Stimulated activated CD8-positive, alpha-beta memory T cell treated with anti-CD3 and anti-CD28 coated beads, Interleukin-12 subunit alpha, Interleukin-12 subunit beta, amount 100 ng/mL, for 1 hour (primary cell): ENCODE data around the gene MLPH.
"Not testable (repeated sequence)": the region's sequence is repeated elsewhere in the genome, so short reads cannot be mapped to it uniquely, and the experiment has no call there.

Experiments used
- DNase-seq: peaks from one replicate; pipeline ENCODE4 v3.0.0-alpha.2; 2020; ENCODE audit warnings: low read depth

MLPH gene

GRCh38 chr2:237585590-237586221, 98.7 kb downstream of the MLPH start:
- DNase-seq, result no peak

- DNase-seq, result no peak
Observed at GRCh38 chr2:237588044-237588696, 101.1 kb downstream of the MLPH start.

GRCh38 chr2:237590272-237591140, 103.5 kb downstream of the MLPH start, which contains the start of gene RAB17:
TSS of gene RAB17 (minus strand) at chr2:237590734. CDS start at chr2:237586154, 4,580 bp downstream.
- DNase-seq, result no peak

- DNase-seq, result no peak
Observed at GRCh38 chr2:237591141-237591881, 104.3 kb downstream of the MLPH start.

- no peak for DNase-seq
Observed at GRCh38 chr2:237592425-237592980, 105.5 kb downstream of the MLPH start.

GRCh38 chr2:237593036-237593435, 106.0 kb downstream of the MLPH start:
- DNase-seq, result no peak

GRCh38 chr2:237593596-237594320, 106.7 kb downstream of the MLPH start:
- DNase-seq, result no peak

- DNase-seq, result no peak
Observed at GRCh38 chr2:237594514-237594871, 107.4 kb downstream of the MLPH start.

GRCh38 chr2:237595829-237596519, 108.9 kb downstream of the MLPH start:
- DNase-seq, result not testable (repeated sequence)

GRCh38 chr2:237596520-237597195, 109.6 kb downstream of the MLPH start:
- no peak for DNase-seq

- DNase-seq, result no peak
Observed at GRCh38 chr2:237597196-237598145, 110.4 kb downstream of the MLPH start.

GRCh38 chr2:237598468-237599208, 111.6 kb downstream of the MLPH start:
- no peak for DNase-seq

- DNase-seq, result no peak
Observed at GRCh38 chr2:237599465-237600110, 112.5 kb downstream of the MLPH start.

GRCh38 chr2:237600205-237600846, 113.3 kb downstream of the MLPH start:
- no peak for DNase-seq

GRCh38 chr2:237601453-237602116, 114.5 kb downstream of the MLPH start:
- DNase-seq, result no peak

GRCh38 chr2:237602409-237602808, 115.4 kb downstream of the MLPH start:
- DNase-seq, result no peak
